Kidney epithelial cell (primary cell): ENCODE data around the gene RSPO3. TPM values are rescaled to one million over a fixed set of nuclear protein-coding genes. Genes with fewer than 3 reads are reported as not detected.

Experiments used
- DNase-seq: peaks from one replicate; pipeline ENCODE4 v3.0.0-alpha.2; 2010; ENCODE audit warnings: low read depth
- H3K27me3 ChIP-seq: 2 replicates; pipeline ENCODE4 v1.6.0; 2011; ENCODE audit warnings: low read length; ENCODE audit not compliant: control insufficient read depth, insufficient read depth
- H3K36me3 ChIP-seq: 2 replicates; pipeline ENCODE4 v1.5.1; 2011; ENCODE audit warnings: low read length; ENCODE audit not compliant: control insufficient read depth, insufficient read depth
- H3K4me3 ChIP-seq: 2 replicates; pipeline ENCODE4 v1.5.1; 2011; ENCODE audit warnings: low read depth, mild to moderate bottlenecking, control low read depth, low read length
- total RNA-seq: library from RNA; depleted of rRNA; stranded (reverse); fragments of >200 nt; gene quantifications from 2 replicates; pipeline ENCODE4 v1.2.3, GENCODE V29; 2015
- TF ChIP-seq, protein P1 (sequence below): IDR thresholded peaks from 2 replicates; pipeline ENCODE4 v1.5.1; 2011; ENCODE audit warnings: mild to moderate bottlenecking, moderate library complexity, low read length, control low read depth, inconsistent platforms; ENCODE audit not compliant: insufficient read depth, poor library complexity, severe bottlenecking

The RSPO3 gene
- total RNA-seq, 1 donor from 2014 or later = 0.88 TPM

DNA sequence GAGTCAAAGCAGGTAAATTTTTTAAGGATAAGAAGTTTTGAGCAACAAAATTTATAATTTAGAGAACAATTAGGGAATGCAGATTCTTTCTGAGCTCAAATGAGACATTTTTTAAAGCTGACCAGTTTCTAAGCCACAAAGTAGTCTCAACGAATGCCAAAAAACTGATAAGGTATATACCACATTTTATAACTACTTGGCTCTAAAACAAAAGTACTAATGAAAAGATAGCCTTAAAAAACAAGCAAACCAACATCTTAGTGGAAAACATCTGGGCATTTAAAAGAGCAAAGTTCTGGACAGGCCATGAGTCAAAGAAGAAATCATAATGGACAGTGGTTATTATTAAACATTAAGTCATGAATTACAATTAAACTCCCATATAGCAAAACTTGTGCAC lies 125.0 kb downstream of the RSPO3 start:
- DNase-seq = no peak
- TF ChIP-seq, protein P1, sequence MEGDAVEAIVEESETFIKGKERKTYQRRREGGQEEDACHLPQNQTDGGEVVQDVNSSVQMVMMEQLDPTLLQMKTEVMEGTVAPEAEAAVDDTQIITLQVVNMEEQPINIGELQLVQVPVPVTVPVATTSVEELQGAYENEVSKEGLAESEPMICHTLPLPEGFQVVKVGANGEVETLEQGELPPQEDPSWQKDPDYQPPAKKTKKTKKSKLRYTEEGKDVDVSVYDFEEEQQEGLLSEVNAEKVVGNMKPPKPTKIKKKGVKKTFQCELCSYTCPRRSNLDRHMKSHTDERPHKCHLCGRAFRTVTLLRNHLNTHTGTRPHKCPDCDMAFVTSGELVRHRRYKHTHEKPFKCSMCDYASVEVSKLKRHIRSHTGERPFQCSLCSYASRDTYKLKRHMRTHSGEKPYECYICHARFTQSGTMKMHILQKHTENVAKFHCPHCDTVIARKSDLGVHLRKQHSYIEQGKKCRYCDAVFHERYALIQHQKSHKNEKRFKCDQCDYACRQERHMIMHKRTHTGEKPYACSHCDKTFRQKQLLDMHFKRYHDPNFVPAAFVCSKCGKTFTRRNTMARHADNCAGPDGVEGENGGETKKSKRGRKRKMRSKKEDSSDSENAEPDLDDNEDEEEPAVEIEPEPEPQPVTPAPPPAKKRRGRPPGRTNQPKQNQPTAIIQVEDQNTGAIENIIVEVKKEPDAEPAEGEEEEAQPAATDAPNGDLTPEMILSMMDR = no peak
- H3K4me3 ChIP-seq = no peak overlapping the region
- no peaks in the 10 kb centered on the region for H3K27me3 ChIP-seq
- no peaks in the 10 kb centered on the region for H3K36me3 ChIP-seq

Other genes starting within 250 kb of the RSPO3 start
- 33.1 and 36.2 TPM in 2 replicates for gene RNF146, start 148.2 kb downstream of the RSPO3 start, total RNA-seq
- 48.6 and 66.3 TPM in 2 replicates for gene ECHDC1, start 224.9 kb downstream of the RSPO3 start, total RNA-seq